ENCODE data around the gene DNAJB11.

- TF ChIP-seq EZH2 (IDR thresholded peaks at IDR 0.05; ENCODE audit: insufficient read depth, poor library complexity, severe bottlenecking), result no peak
- no peak for TF ChIP-seq EZH2phosphoT487 (IDR thresholded peaks at IDR 0.05; ENCODE audit: insufficient read depth, low read depth)
Observed at GRCh38 chr3:186564586-186564985, 5.9 kb upstream of the DNAJB11 start.

All from GM23248 (cell line).